Chondrocyte (in vitro differentiated cells): ENCODE results near the gene HEXD. TPM values are rescaled to one million over a fixed set of nuclear protein-coding genes. Genes with fewer than 3 reads are reported as not detected.

Source experiments
- DNase-seq: peaks from one replicate; pipeline ENCODE4 v3.0.0; 2021; ENCODE audit warnings: mixed read lengths, low spot score
- H3K27ac Mint-ChIP-seq: one replicate; pipeline ENCODE4 v1.8.0; 2021; ENCODE audit warnings: mild to moderate bottlenecking, moderate library complexity, mixed read lengths; ENCODE audit not compliant: unreplicated experiment
- H3K27me3 Mint-ChIP-seq: 2 replicates; pipeline ENCODE4 v1.8.0; 2021; ENCODE audit warnings: low read depth, mixed read lengths
- H3K36me3 Mint-ChIP-seq: 2 replicates; pipeline ENCODE4 v1.8.0; 2021; ENCODE audit warnings: low read depth, mixed read lengths
- H3K4me1 Mint-ChIP-seq: 2 replicates; pipeline ENCODE4 v1.8.0; 2021; ENCODE audit warnings: low read depth, mild to moderate bottlenecking, mixed read lengths
- H3K4me3 Mint-ChIP-seq: one replicate; pipeline ENCODE4 v1.8.0; 2021; ENCODE audit warnings: mild to moderate bottlenecking, moderate library complexity, mixed read lengths; ENCODE audit not compliant: unreplicated experiment
- H3K9me3 Mint-ChIP-seq: 2 replicates; pipeline ENCODE4 v1.8.0; 2021; ENCODE audit warnings: low read depth, mixed read lengths
- CTCF ChIP-seq: fragments of 200-600 bp; sonication (generic); IDR thresholded peaks from 2 replicates; pipeline ENCODE4 v1.5.0; 2021; ENCODE audit warnings: antibody characterized with exemption, mild to moderate bottlenecking, moderate library complexity
- total RNA-seq: library from RNA; stranded (reverse); gene quantifications from 3 replicates; pipeline ENCODE4 v1.2.1, GENCODE V29; 2021

HEXD gene
- total RNA-seq, 1 donor from 2014 or later: 10.8 TPM

GRCh38 chr17:82386255-82386831 is 31.8 kb upstream of the HEXD start:
- no peaks in the 10 kb centered on the region for H3K9me3 Mint-ChIP-seq
- H3K4me1 Mint-ChIP-seq: peaks cover 11% of the 10 kb centered on the region
- no peaks in the 10 kb centered on the region for H3K36me3 Mint-ChIP-seq
- H3K27ac Mint-ChIP-seq: no peak overlapping the region
- H3K4me3 Mint-ChIP-seq: no peak overlapping the region
- peak; percentile 87 for DNase-seq
- H3K27me3 Mint-ChIP-seq: peaks cover 9% of the 10 kb centered on the region
- no peak for TF ChIP-seq CTCF

GRCh38 chr17:82386881-82387704 is 31.1 kb upstream of the HEXD start:
- no peak for TF ChIP-seq CTCF
- Mint-ChIP-seq H3K36me3 (no peaks in the 10 kb centered on the region), H3K4me1 (peaks cover 11% of the 10 kb centered on the region), H3K9me3 (no peaks in the 10 kb centered on the region), H3K27me3 (peaks cover 5% of the 10 kb centered on the region), H3K4me3 (no peak overlapping the region), H3K27ac (no peak overlapping the region)
- no peak for DNase-seq

- Mint-ChIP-seq H3K27ac (no peak overlapping the region), H3K36me3 (no peaks in the 10 kb centered on the region), H3K4me3 (no peak overlapping the region), H3K9me3 (no peaks in the 10 kb centered on the region), H3K4me1 (peaks cover 11% of the 10 kb centered on the region), H3K27me3 (peaks cover 5% of the 10 kb centered on the region)
- TF ChIP-seq CTCF: no peak
- no peak for DNase-seq
Measured at GRCh38 chr17:82387705-82388106, 30.4 kb upstream of the HEXD start.

GRCh38 chr17:82388223-82388921 is 29.8 kb upstream of the HEXD start:
- no peaks in the 10 kb centered on the region for H3K9me3 Mint-ChIP-seq
- peaks cover 11% of the 10 kb centered on the region for H3K4me1 Mint-ChIP-seq
- no peak for DNase-seq
- H3K27me3 Mint-ChIP-seq: peaks cover 5% of the 10 kb centered on the region
- no peak overlapping the region for H3K27ac Mint-ChIP-seq
- H3K4me3 Mint-ChIP-seq: no peak overlapping the region
- TF ChIP-seq CTCF: no peak
- H3K36me3 Mint-ChIP-seq: no peaks in the 10 kb centered on the region

- Mint-ChIP-seq H3K36me3 (peaks cover 2% of the 10 kb centered on the region), H3K4me3 (no peak overlapping the region), H3K9me3 (no peaks in the 10 kb centered on the region), H3K4me1 (peaks cover 11% of the 10 kb centered on the region), H3K27me3 (peaks cover 5% of the 10 kb centered on the region), H3K27ac (no peak overlapping the region)
- DNase-seq: no peak
- no peak for TF ChIP-seq CTCF
Measured at GRCh38 chr17:82388922-82389283, 29.2 kb upstream of the HEXD start.
